Superior temporal gyrus (tissue), 1 donor: ENCODE data around the gene KRT23.

Source experiments
- DNase-seq: peaks from one replicate; pipeline ENCODE4 v3.0.0-alpha.2; 2016; ENCODE audit errors: extremely low spot score

The KRT23 gene

GRCh38 chr17:40909351-40909750, 28.1 kb downstream of the KRT23 start:
- peak; percentile 91 for DNase-seq

- DNase-seq, result no peak
Measured at GRCh38 chr17:40906613-40907012, 30.8 kb downstream of the KRT23 start.

DNA sequence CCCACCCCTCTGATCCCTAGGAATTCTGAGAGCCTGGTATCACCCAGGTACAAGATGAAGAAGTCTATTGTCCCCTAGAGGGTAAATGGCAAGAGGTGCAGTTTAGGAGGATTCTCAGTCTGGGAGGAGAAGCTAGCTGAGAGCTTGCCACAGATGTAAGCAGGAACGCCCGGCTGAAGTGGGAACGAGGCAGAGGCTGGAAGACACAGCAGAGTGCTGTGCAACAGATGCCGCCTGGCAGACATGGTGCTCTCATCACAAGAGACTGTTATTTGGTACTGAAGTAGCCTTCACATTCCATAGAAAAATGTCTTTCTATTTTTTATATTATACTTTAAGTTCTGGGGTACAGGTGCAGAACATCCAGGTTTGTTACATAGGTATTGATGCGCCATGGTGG, 32.1 kb downstream of the KRT23 start:
- no peak for DNase-seq

DNA sequence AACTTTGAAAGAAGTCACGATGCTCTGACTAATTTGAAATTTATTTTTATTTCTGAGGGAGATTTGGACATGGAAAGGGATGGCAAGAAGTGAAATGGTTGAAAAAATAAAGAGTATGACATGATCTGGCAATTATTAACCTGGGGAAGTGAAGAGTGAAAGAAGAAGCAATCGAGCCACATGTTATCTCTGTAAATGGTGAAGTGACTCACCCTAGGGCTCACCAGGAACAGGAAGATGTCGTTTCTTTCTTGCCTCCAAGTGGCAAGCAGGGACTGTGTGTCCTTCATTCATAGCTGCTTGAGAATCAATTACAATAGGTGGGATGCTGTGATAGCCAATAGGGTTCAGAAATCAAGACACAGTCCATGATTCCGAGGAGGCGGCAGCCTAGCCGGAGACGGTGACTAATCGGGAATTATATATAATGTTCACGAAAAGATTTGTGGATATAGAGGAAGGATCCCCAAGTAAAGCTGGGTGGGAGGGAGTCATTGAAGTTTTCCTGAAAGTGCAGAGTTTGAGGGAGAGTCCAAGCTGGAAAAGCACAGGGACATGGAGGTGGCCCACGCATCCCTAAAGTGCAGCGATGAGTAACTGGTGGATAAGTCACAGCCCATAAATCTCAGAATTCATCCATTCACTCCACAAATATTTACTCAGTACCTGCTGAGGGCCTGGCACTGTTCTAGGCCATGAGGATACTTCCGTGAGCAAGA, 34.2 kb downstream of the KRT23 start:
- DNase-seq, result peak; percentile 19

DNA sequence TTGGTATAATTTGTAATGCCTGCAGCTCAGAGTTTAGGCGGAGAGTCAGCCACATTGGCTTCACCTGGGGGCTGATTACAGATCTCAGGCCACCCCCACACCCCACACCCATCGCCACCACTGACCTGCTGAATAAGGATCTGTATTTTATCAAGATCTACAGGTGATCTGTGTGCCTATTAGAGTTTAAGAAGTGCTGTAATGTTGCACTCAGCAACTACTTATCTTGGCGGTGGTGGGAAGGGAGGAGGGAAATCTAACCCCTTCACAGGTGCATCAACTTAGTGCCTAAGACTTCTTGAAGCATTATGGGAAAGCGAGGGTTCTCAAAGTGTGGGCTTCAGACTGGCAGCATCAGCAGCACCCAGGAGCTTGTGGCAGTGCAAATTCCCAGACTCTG, 34.9 kb downstream of the KRT23 start:
- no peak for DNase-seq

- DNase-seq, result no peak
Measured at GRCh38 chr17:40901981-40902474, 35.4 kb downstream of the KRT23 start.

DNA sequence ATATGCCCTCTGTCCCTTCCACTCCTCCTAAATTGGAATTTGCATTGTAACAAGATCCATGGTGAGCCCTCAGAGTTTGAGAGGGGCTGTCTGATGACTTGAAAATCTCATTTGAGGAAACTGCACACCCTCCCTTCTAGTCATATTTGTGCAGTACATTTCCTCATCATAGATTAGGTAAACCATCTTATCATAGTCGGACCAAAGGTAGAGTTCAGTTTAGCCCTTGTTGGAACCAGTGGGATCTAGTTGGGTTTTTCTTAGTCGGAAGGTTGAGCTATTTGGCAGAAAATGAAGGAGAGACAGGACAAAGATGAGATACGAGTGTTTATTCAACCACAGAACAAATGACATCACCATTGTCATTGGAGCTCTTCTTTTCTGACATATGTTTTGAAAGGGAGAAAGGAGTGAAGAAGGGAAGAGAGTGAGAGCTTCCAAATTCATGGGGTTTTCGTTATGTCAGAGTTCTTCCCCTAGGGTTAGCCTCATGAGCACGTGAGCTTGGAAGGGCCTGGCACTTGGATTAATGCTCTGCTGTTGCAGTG, 36.6 kb downstream of the KRT23 start:
- no peak for DNase-seq

DNA sequence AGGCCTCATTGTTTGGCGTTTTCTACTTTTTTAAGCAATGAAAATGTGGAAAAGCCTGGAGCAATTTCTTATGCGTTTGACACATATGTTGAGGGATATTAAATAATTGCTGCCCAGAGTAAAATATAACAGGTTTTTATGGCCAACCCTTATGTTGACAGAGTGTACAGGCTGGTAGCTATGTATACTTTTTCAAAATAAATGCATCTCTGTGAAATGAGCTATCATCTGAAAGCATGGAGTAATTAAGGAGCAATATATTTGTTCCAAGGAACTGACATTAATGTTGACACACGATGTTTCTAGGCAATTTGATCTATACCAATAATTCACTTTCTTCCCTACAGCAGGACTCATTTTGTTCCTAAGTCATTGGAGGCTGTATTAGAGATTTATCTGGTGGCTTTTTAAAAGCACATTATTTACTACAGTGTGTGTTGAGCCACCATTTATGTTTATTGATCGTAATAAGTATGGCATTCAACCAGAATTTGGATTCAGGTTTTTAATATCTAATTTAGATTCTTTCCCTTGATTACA, 40.5 kb downstream of the KRT23 start:
- DNase-seq, result no peak

GRCh38 chr17:40895106-40895730, 42.2 kb downstream of the KRT23 start:
- DNase-seq, result no peak

DNA sequence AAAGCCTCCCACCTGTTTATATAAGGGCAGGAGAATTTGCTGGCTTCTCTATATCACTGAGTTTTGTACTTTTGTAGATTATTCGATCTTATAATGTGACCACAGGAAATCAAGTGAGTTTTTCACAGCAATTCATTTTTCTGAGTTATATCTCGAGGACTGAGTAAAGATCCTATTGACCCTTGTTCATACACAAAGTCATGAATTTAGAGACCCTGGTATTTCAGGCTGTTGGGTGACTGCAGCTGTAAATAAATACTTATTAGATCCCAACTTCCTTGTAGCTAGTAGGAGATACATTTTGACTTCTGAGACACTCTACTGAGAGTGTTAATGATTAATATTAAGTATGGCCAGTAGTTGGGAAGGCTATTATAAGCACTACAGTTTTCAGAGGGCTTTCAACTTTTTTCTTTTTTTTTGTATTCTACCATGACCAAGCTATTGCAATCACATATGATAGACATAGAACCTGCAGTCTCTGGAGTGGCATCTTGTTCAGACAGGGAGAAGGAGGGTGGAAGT, 49.2 kb downstream of the KRT23 start:
- DNase-seq, result no peak

GRCh38 chr17:40886090-40886489, 51.4 kb downstream of the KRT23 start:
- DNase-seq, result no peak

DNA sequence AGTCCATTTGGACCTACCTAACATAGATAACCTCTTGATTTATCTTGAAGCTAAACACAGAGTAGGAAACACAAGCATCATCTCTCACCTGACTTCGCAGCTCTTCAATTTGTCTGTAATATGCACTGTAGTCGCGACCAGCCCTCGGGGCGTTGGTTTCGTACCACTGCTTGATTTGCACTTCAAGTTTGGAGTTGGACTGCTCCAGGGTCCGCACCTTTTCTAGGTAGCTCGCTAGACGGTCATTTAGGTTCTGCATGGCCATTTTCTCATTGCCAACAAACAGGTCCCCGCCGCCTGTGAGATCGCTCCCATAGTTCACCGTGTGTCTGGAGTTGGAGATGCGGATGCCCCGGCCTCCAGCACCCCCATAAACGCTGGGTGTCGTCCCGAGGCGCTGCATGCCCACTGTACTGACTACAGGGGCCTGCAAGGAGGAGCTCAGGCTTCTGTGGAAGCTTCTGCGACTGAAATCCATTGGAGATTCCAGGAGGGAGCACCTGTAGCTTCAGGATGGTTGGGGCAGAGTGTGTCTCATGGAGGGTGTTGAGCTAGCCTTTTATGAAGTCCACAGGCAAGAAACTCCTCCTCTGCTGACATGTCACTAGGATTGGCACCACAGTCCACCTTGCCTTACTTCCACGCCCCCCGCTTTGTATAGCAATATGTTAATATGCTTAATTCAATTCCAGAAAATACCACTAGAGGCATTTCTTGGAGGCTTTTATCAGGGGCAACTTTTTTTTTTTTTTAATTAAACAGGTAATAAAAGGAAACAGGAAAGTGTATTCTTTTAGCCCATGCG, 52.5 kb downstream of the KRT23 start, which contains the start of gene KRT20:
TSS of gene KRT20 (minus strand) at position 535 of the 805 bp plus-strand sequence. CDS start at position 478, 57 bp downstream.
- no peak for DNase-seq

- no peak for DNase-seq
Measured at GRCh38 chr17:40883626-40884334, 53.7 kb downstream of the KRT23 start.

DNA sequence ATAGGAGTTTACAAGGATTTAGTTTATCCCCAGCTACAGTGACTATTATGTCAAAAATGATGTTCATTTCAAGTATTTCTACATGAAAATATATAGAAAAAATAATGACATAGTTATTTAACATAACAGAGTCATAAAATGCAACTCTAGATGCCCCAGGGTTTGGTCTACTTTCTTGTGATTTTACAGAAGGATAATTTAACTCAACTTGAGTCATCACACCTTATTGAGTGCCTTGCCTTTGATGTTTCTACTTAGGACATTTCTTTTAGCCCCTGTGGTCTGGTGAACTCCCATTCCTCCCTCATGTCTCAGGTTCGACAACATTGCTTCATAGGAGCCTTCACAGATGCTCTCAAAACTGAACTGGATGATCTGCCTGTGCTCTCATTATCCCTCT, 54.4 kb downstream of the KRT23 start:
- DNase-seq, result no peak

GRCh38 chr17:40879026-40879425, 58.4 kb downstream of the KRT23 start:
- DNase-seq, result no peak

DNA sequence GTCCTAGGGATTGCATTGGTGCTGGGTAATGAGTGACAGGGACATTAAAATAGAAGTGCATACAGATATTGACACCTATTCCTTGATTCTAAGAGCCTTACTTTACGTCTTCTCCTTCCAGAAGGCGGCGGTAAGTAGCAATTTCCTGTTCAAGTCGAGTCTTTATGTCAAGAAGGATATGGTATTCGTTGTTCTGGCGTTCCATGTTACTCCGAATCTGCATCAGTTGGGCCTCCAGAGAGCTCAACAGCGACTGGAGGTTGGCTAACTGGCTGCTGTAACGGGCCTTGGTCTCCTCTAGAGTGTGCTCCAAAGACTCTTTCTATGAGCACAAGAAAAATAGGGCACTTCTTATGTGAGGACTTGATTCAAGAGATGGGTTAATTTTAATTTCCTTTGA, 59.4 kb downstream of the KRT23 start:
- DNase-seq, result no peak

- DNase-seq, result no peak
Measured at GRCh38 chr17:40873801-40874200, 63.6 kb downstream of the KRT23 start.

DNA sequence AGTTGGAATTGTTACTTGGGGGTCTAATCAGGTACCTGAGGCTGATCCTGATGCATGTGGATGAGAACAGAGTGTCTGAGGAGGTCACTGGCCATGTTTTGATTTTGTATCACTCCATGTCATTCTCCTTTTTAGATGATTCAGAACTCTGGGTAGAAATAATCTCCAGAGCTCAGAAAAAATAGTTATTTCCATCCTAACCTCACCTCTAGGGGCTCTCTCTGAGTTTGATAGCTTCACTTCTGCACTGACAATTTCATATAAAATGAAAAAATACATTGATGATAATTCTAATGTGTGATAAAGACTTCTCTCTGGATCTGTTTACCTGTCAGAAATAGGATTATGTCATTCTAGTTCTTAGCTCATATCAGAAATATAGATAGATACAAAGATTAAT, 64.2 kb downstream of the KRT23 start:
- DNase-seq, result no peak
